ENCODE data around the gene TRPM2.

GRCh38 chr21:44441041-44441400, 87.6 kb downstream of the TRPM2 start:
- TF ChIP-seq CTCF (conservative IDR thresholded peaks at IDR 0.05) (no peak), ZFX (IDR thresholded peaks at IDR 0.05) (no peak)

All from C4-2B (cell line).